A673 (cell line): ENCODE measurements around the gene OR10J1.

Experiments
- EZH2 ChIP-seq: fragments of 200-600 bp; sonication (generic); IDR thresholded peaks from 2 replicates; pipeline ENCODE4 v1.6.1; 2017; ENCODE audit warnings: borderline replicate concordance, low read depth, mild to moderate bottlenecking, mixed read lengths, antibody characterized with exemption, low read length; ENCODE audit not compliant: poor library complexity, severe bottlenecking
- TF ChIP-seq, protein P1 (sequence below): fragments of 300-800, 200-600 bp; sonication (generic); conservative IDR thresholded peaks from 2 replicates; pipeline ENCODE4 v1.5.1; 2017; ENCODE audit warnings: low read depth, mild to moderate bottlenecking, antibody characterized with exemption, low read length, moderate library complexity, mixed read lengths

DNA sequence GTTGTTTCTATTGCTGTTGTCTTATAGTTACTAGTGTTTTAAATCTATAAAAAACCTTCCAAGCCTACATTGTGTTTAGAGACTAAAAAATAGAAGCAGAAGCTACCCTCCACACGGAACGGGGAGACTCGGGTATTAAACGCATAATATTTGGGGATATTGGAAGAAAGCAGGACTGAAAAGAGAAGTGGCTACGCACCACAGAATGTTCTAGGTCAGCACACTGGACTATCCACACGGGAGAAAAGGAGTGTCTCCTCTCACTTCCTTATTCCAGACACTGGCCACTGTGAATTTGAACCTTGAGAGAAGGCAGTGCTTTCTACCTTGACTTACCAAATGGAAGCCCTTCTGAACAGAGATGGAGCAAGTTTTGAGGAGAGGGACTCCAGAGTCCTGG lies 8.5 kb upstream of the OR10J1 start:
- TF ChIP-seq, protein P1, sequence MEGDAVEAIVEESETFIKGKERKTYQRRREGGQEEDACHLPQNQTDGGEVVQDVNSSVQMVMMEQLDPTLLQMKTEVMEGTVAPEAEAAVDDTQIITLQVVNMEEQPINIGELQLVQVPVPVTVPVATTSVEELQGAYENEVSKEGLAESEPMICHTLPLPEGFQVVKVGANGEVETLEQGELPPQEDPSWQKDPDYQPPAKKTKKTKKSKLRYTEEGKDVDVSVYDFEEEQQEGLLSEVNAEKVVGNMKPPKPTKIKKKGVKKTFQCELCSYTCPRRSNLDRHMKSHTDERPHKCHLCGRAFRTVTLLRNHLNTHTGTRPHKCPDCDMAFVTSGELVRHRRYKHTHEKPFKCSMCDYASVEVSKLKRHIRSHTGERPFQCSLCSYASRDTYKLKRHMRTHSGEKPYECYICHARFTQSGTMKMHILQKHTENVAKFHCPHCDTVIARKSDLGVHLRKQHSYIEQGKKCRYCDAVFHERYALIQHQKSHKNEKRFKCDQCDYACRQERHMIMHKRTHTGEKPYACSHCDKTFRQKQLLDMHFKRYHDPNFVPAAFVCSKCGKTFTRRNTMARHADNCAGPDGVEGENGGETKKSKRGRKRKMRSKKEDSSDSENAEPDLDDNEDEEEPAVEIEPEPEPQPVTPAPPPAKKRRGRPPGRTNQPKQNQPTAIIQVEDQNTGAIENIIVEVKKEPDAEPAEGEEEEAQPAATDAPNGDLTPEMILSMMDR: no peak
- no peak for TF ChIP-seq EZH2
